ENCODE results near the gene SERBP1.

- TF ChIP-seq CTCF (IDR thresholded peaks at IDR 0.05; ENCODE audit: insufficient read depth, low read depth, low read length): no peak
- no peak for TF ChIP-seq EZH2 (IDR thresholded peaks at IDR 0.05; ENCODE audit: insufficient read depth, low read length)
Observed at GRCh38 chr1:67390041-67390887, 39.9 kb downstream of the SERBP1 start.

All from astrocyte (in vitro differentiated cells and primary cell).